Measurements from ENCODE around the gene GALC.

DNA sequence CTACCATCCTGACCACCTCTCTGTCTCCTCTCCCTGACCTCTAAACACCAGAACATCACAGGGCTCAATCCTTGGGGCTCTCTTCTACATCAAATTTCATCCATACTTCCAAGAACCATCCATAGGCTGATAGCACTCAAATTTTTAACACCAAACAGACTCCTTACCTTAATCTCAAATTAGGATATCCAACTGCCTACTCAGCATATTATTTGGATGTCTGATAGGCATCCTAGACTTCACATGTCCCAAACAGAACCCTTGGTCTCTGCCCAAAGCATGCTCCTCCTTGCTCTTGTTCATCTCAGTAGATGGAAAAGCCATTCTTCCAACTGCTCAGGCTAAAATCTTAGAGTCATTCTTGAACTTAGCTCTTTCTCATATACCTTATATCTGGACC lies 91.3 kb downstream of the GALC start:
- TF ChIP-seq RCOR1 (IDR thresholded peaks at IDR 0.05; ENCODE audit: borderline replicate concordance in 1 of 2, low read depth in 2 of 2, low read length in 2 of 2) (no peak), SP1 (CRISPR knock-in tag; IDR thresholded peaks at IDR 0.05) (no peak), ZNF444 (CRISPR knock-in tag; IDR thresholded peaks at IDR 0.05) (no peak), MYBL2 (IDR thresholded peaks at IDR 0.05; ENCODE audit: low read depth) (no peak), MYBL2 (CRISPR knock-in tag; IDR thresholded peaks at IDR 0.05; ENCODE audit: borderline replicate concordance) (no peak), ZNF76 (CRISPR knock-in tag; IDR thresholded peaks at IDR 0.05; ENCODE audit: borderline replicate concordance) (no peak)
- TF ChIP-seq, protein P1, sequence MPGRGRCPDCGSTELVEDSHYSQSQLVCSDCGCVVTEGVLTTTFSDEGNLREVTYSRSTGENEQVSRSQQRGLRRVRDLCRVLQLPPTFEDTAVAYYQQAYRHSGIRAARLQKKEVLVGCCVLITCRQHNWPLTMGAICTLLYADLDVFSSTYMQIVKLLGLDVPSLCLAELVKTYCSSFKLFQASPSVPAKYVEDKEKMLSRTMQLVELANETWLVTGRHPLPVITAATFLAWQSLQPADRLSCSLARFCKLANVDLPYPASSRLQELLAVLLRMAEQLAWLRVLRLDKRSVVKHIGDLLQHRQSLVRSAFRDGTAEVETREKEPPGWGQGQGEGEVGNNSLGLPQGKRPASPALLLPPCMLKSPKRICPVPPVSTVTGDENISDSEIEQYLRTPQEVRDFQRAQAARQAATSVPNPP (IDR thresholded peaks at IDR 0.05; ENCODE audit: borderline replicate concordance, insufficient read depth, insufficient read length) = no peak
- TF ChIP-seq, protein P2, sequence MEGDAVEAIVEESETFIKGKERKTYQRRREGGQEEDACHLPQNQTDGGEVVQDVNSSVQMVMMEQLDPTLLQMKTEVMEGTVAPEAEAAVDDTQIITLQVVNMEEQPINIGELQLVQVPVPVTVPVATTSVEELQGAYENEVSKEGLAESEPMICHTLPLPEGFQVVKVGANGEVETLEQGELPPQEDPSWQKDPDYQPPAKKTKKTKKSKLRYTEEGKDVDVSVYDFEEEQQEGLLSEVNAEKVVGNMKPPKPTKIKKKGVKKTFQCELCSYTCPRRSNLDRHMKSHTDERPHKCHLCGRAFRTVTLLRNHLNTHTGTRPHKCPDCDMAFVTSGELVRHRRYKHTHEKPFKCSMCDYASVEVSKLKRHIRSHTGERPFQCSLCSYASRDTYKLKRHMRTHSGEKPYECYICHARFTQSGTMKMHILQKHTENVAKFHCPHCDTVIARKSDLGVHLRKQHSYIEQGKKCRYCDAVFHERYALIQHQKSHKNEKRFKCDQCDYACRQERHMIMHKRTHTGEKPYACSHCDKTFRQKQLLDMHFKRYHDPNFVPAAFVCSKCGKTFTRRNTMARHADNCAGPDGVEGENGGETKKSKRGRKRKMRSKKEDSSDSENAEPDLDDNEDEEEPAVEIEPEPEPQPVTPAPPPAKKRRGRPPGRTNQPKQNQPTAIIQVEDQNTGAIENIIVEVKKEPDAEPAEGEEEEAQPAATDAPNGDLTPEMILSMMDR (IDR thresholded peaks at IDR 0.05 in 2 of 3, conservative IDR thresholded peaks at IDR 0.05 in 1 of 3; ENCODE audit: insufficient read depth in 2 of 3, low read depth in 1 of 3, low read length in 3 of 3) = no peak
- TF ChIP-seq, protein P3, sequence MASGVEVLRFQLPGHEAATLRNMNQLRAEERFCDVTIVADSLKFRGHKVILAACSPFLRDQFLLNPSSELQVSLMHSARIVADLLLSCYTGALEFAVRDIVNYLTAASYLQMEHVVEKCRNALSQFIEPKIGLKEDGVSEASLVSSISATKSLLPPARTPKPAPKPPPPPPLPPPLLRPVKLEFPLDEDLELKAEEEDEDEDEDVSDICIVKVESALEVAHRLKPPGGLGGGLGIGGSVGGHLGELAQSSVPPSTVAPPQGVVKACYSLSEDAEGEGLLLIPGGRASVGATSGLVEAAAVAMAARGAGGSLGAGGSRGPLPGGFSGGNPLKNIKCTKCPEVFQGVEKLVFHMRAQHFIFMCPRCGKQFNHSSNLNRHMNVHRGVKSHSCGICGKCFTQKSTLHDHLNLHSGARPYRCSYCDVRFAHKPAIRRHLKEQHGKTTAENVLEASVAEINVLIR (CRISPR knock-in tag; IDR thresholded peaks at IDR 0.05) = no peak
